ENCODE measurements around the gene VGLL1. TPM values are rescaled to one million over a fixed set of nuclear protein-coding genes. Genes with fewer than 3 reads are reported as not detected.

Gene VGLL1
- total and polyA plus RNA-seq, 2 donors from 2014 or later = 2.2 to 5.5 TPM

DNA sequence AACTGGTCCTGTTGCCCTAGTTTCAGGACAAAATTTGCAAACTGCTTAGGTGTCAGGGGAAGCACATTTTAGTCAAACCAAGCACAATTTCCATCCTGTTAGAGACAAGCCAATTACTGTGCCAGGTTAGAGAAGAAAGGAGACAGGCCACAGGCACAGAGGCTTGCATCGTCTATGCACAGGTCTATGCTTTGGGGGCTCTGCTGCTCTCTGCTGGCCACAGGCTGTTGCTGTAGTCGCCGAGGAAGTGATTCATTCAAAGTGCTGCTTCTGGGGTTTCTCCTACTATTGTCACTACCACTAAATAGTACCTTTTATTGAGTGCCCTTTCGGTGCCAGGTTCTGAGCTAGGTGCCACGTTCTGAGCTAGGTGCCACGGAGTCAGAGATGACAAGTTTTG lies 45.5 kb downstream of the VGLL1 start:
- FAIRE-seq (peak; percentile 79), DNase-seq (peak in 4 of 5 donors; percentile 30 to 51 (median 34))
- Histone ChIP-seq H3K9me3 (ENCODE audit: control insufficient read depth in 2 of 3, insufficient read depth in 1 of 3, low read length in 3 of 3) (peaks cover 0 to 1% (median 0%) of the 10 kb centered on the region in 3 donors), H3K36me3 (ENCODE audit: control insufficient read depth in 2 of 3, insufficient read depth in 3 of 3, low read length in 3 of 3) (no peaks in the 10 kb centered on the region), H3K27me3 (ENCODE audit: control insufficient read depth, insufficient read depth, low read length) (no peaks in the 10 kb centered on the region), H3K4me1 (ENCODE audit: control insufficient read depth in 2 of 3, insufficient read depth in 2 of 3, low read depth in 1 of 3, low read length in 3 of 3) (no peaks in the 10 kb centered on the region), H3K4me3 (ENCODE audit: low read length in 3 of 3) (no peak overlapping the region), H3K27ac (ENCODE audit: low read depth in 2 of 2, low read length in 2 of 2) (no peak overlapping the region), H3K9ac (ENCODE audit: low read length in 3 of 3) (no peak overlapping the region)
- TF ChIP-seq, protein P1, sequence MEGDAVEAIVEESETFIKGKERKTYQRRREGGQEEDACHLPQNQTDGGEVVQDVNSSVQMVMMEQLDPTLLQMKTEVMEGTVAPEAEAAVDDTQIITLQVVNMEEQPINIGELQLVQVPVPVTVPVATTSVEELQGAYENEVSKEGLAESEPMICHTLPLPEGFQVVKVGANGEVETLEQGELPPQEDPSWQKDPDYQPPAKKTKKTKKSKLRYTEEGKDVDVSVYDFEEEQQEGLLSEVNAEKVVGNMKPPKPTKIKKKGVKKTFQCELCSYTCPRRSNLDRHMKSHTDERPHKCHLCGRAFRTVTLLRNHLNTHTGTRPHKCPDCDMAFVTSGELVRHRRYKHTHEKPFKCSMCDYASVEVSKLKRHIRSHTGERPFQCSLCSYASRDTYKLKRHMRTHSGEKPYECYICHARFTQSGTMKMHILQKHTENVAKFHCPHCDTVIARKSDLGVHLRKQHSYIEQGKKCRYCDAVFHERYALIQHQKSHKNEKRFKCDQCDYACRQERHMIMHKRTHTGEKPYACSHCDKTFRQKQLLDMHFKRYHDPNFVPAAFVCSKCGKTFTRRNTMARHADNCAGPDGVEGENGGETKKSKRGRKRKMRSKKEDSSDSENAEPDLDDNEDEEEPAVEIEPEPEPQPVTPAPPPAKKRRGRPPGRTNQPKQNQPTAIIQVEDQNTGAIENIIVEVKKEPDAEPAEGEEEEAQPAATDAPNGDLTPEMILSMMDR (IDR thresholded peaks at IDR 0.05; ENCODE audit: borderline replicate concordance, extremely low read depth, insufficient read depth) = peak; percentile 46
- intact Hi-C loops (cut with DNase I) = no loop called here

DNA sequence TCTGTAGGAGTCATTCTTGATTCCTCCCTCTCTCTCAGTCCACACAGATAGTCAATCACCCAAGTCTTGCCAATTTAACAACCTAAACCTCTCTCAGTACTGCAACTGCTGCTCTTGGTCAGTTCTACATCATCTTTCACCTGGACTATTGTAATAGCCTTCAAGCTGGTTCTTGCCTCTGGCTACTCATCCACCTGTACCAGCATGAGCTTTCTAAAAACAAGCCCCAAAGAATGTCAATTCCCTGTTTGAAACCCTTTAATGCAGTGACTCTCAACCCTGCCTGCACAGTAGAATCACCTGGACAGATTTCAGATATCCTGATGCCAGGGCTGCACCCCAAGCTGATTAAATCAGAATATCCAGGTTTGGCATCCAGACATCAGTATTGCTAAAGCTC lies 48.3 kb downstream of the VGLL1 start:
- TF ChIP-seq, protein P1 (IDR thresholded peaks at IDR 0.05; ENCODE audit: borderline replicate concordance, extremely low read depth, insufficient read depth) = no peak
- Histone ChIP-seq H3K36me3 (ENCODE audit: control insufficient read depth in 2 of 3, insufficient read depth in 3 of 3, low read length in 3 of 3) (no peaks in the 10 kb centered on the region), H3K27ac (ENCODE audit: low read depth in 2 of 2, low read length in 2 of 2) (no peak overlapping the region), H3K4me1 (ENCODE audit: control insufficient read depth in 2 of 3, insufficient read depth in 2 of 3, low read depth in 1 of 3, low read length in 3 of 3) (no peaks in the 10 kb centered on the region), H3K27me3 (ENCODE audit: control insufficient read depth, insufficient read depth, low read length) (peaks cover 2% of the 10 kb centered on the region), H3K9me3 (ENCODE audit: control insufficient read depth in 2 of 3, insufficient read depth in 1 of 3, low read length in 3 of 3) (peaks cover 0 to 1% (median 0%) of the 10 kb centered on the region in 3 donors), H3K9ac (ENCODE audit: low read length in 3 of 3) (no peak overlapping the region), H3K4me3 (ENCODE audit: low read length in 3 of 3) (no peak overlapping the region)
- FAIRE-seq = no peak
- DNase-seq = no peak
- intact Hi-C loops (cut with DNase I) = no loop called here

DNA sequence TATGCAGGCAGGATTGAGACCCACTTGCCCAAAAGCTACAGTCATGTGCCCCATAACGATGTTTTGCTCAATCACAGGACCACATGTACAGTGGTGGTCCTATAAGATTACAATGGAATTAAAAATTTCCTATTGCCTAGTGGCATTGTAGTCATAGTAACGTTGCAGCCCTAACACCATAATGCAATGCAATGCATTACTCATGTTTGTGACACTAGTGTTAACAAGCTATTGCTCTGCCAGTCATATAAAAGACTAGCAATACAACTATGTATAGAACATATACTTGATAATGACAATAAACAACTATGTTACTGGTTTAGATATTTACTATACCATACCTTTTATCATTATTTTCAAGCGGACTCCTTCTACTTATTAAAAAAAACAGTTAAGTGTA lies 50.6 kb downstream of the VGLL1 start:
- DNase-seq = no peak

More for the DNA sequence above, 50.6 kb downstream of the VGLL1 start:
- FAIRE-seq = no peak
- intact Hi-C loops (cut with DNase I) = no loop called here
- Histone ChIP-seq H3K27ac (ENCODE audit: low read depth in 2 of 2, low read length in 2 of 2) (no peak overlapping the region), H3K36me3 (ENCODE audit: control insufficient read depth in 2 of 3, insufficient read depth in 3 of 3, low read length in 3 of 3) (no peaks in the 10 kb centered on the region), H3K4me1 (ENCODE audit: control insufficient read depth in 2 of 3, insufficient read depth in 2 of 3, low read depth in 1 of 3, low read length in 3 of 3) (no peaks in the 10 kb centered on the region), H3K9ac (ENCODE audit: low read length in 3 of 3) (no peak overlapping the region), H3K4me3 (ENCODE audit: low read length in 3 of 3) (no peak overlapping the region), H3K9me3 (ENCODE audit: control insufficient read depth in 2 of 3, insufficient read depth in 1 of 3, low read length in 3 of 3) (peaks cover 0 to 1% (median 0%) of the 10 kb centered on the region in 3 donors), H3K27me3 (ENCODE audit: control insufficient read depth, insufficient read depth, low read length) (peaks cover 5% of the 10 kb centered on the region)
- TF ChIP-seq, protein P1 (IDR thresholded peaks at IDR 0.05; ENCODE audit: borderline replicate concordance, extremely low read depth, insufficient read depth) = no peak
